Kidney epithelial cell (primary cell): ENCODE results near the gene TBX2. TPM values are rescaled to one million over a fixed set of nuclear protein-coding genes. Genes with fewer than 3 reads are reported as not detected.
"Not testable (repeated sequence)": the region's sequence is repeated elsewhere in the genome, so short reads cannot be mapped to it uniquely, and the experiment has no call there.

ENCODE experiments used
- DNase-seq: peaks from one replicate; pipeline ENCODE4 v3.0.0-alpha.2; 2010; ENCODE audit warnings: low read depth
- H3K27me3 ChIP-seq: 2 replicates; pipeline ENCODE4 v1.6.0; 2011; ENCODE audit warnings: low read length; ENCODE audit not compliant: control insufficient read depth, insufficient read depth
- H3K36me3 ChIP-seq: 2 replicates; pipeline ENCODE4 v1.5.1; 2011; ENCODE audit warnings: low read length; ENCODE audit not compliant: control insufficient read depth, insufficient read depth
- H3K4me3 ChIP-seq: 2 replicates; pipeline ENCODE4 v1.5.1; 2011; ENCODE audit warnings: low read depth, mild to moderate bottlenecking, control low read depth, low read length
- total RNA-seq: library from RNA; depleted of rRNA; stranded (reverse); fragments of >200 nt; gene quantifications from 2 replicates; pipeline ENCODE4 v1.2.3, GENCODE V29; 2015
- TF ChIP-seq, protein P1 (sequence below): IDR thresholded peaks from 2 replicates; pipeline ENCODE4 v1.5.1; 2011; ENCODE audit warnings: mild to moderate bottlenecking, moderate library complexity, low read length, control low read depth, inconsistent platforms; ENCODE audit not compliant: insufficient read depth, poor library complexity, severe bottlenecking

The TBX2 gene
- total RNA-seq, 1 donor from 2014 or later, result 7.3 TPM

DNA sequence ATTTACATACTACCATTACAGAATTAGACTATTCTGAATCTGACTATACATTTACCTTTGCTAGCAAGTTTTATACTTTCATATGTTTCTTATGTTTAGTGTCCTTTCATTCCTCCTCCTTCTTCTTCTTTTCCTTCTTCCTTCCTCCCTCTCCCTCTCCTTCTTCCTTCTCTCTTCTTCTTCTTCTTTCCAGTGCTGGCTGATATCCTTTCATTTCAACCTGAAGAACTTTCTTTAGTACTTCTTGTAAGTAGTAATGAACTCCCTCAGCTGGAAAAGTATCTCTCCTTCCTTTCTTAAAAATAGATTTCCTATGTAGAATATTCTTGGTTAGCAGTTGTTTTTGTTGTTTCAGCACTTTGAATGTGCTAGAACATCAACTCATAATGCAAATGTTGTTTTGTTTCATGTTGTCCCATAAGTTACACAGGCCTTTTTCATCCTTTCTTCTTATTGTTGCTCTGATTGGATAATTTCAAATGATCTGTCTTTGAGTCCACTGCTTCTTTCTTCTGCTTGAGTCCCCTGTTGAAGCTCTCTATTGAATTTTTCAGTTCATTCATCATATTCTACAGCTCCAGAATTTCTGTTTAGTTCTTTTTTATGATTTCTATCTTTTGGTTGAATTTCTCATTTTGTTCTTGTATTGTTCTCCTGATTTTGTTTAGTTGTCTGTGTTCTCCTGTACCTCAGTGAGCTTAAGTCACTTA is 37.5 kb downstream of the TBX2 start:
- no peak for DNase-seq
- TF ChIP-seq, protein P1, sequence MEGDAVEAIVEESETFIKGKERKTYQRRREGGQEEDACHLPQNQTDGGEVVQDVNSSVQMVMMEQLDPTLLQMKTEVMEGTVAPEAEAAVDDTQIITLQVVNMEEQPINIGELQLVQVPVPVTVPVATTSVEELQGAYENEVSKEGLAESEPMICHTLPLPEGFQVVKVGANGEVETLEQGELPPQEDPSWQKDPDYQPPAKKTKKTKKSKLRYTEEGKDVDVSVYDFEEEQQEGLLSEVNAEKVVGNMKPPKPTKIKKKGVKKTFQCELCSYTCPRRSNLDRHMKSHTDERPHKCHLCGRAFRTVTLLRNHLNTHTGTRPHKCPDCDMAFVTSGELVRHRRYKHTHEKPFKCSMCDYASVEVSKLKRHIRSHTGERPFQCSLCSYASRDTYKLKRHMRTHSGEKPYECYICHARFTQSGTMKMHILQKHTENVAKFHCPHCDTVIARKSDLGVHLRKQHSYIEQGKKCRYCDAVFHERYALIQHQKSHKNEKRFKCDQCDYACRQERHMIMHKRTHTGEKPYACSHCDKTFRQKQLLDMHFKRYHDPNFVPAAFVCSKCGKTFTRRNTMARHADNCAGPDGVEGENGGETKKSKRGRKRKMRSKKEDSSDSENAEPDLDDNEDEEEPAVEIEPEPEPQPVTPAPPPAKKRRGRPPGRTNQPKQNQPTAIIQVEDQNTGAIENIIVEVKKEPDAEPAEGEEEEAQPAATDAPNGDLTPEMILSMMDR, result no peak
- no peaks in the 10 kb centered on the region for H3K36me3 ChIP-seq

DNA sequence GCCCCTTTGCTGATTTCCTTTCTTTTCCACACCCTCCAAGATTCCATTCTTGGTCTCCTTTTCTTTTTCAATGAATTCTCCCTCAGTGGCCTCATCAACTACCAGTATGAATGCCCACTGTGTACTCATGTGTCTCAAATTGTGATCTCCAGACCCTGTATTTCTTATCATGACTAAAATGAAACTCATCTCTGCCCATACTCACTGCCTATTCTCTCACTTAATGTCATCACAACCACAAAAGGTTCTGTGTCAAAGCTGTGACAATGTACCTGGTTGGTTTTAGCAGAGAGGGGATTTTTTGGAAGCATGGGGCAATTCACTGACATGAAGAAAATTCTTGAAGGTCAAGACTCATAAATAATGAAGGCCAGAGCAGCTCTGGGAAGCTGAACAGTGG is 41.1 kb downstream of the TBX2 start:
- no peaks in the 10 kb centered on the region for H3K36me3 ChIP-seq
- no peak for DNase-seq
- H3K4me3 ChIP-seq, result no peak overlapping the region
- TF ChIP-seq, protein P1, result no peak
- peaks cover 7% of the 10 kb centered on the region for H3K27me3 ChIP-seq

More for the DNA sequence above, 37.5 kb downstream of the TBX2 start:
- H3K4me3 ChIP-seq, result no peak overlapping the region
- peaks cover 3% of the 10 kb centered on the region for H3K27me3 ChIP-seq

DNA sequence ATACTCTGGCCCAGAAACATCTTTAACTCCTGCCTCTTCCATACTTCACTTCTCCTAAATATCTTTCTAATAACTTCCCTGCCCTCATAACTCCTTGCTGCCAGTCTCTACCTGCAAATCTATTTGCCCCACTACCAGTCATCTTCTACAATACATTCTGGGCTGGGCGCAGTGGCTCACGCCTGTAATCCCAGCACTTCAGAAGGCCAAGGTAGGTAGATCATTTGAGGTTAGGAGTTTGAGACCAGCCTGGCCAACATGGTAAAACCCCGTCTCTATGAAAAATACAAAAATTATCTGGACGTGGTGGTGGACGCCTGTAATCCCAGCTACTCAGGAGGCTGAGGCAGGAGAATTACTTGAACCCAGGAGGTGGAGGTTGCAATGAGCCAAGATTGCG is 41.9 kb downstream of the TBX2 start:
- not testable (repeated sequence) for DNase-seq, H3K4me3 ChIP-seq, H3K36me3 ChIP-seq, H3K27me3 ChIP-seq

DNA sequence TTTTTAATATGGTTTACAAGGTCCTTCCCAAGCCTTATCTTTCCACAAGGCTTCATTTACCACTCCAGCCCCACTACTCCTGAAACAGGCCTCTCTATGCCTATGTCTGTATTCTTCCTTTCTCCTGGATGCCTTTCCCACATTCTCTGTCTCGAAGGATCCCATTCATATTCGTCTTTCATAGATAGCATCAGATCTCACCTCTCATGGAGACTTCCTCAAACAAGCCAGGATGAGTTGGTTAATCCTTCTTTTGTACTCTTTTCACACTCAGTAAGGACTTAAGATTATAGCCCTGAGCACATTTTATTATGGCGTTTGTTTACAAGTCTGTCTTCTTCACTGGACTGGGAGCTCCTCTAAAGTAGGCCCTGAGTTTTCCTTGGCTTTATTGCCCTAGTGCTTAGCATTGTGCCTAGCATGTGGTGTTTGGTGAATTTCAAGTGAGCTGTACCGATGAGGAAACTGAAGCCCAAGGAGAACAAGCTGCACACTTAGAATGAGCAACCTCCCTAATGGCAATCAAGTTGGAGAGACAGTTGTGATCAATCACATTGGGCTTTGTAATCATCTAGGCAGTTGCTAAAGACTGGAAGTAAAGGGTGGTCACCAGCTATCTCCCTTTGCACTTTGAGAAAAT is 42.6 kb downstream of the TBX2 start:
- no peak for DNase-seq
- Histone ChIP-seq H3K4me3 (no peak overlapping the region), H3K27me3 (peaks cover 10% of the 10 kb centered on the region), H3K36me3 (no peaks in the 10 kb centered on the region)
- TF ChIP-seq, protein P1, result no peak

DNA sequence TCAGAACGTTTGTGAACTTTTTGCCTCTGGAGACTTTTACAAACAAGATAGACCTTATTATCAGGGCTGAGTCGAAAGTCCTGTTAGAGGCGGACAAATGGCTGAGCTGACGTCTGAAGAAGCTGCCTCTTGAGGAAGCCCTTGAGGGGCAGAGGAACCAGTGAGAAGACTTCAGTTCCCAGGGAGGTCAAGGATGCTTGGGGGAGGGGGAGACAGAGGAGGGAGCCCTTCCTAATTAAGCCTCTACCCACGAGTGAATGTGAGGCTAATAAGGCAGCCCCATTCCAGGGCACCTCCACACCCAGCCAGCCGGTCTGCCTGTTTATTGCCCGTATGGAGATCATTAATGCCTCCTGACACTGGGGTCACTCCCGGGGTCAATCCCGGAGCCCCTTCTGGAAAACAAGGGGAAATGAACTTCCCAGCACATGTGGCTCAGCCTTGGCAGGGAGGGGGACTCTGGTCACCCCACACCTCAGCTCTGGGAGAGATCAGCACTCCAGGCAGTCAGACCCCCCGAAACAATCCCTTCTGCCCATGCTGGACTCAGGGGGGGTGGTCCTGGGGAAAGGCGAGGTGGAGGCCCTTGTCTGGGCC is 43.3 kb downstream of the TBX2 start:
- peaks cover 9% of the 10 kb centered on the region for H3K27me3 ChIP-seq
- no peak overlapping the region for H3K4me3 ChIP-seq
- TF ChIP-seq, protein P1, result no peak
- no peaks in the 10 kb centered on the region for H3K36me3 ChIP-seq
- DNase-seq, result no peak

DNA sequence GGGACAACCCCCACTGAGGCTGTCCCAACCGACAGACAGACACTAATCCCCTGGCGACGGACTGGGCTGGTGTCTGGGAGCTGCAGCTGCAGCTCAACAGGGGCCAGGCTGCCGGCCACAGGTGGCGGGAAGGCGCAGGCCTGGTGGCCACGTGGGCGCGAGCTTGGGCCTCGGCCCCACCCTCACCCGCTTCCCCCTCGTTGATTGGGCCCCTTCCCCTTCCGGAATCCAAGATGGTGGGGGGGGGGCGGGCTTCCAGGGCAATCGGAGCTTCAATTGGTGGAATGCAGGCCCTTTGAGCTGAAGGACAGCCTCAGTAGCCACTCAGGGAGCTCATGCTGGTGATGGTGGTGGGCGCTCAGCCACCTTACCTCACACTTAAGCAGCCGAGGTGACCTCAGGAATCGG is 43.8 kb downstream of the TBX2 start:
- no peaks in the 10 kb centered on the region for H3K36me3 ChIP-seq
- DNase-seq, result no peak
- TF ChIP-seq, protein P1, result no peak

More for the DNA sequence above, 43.8 kb downstream of the TBX2 start:
- Histone ChIP-seq H3K4me3 (no peak overlapping the region), H3K27me3 (peaks cover 11% of the 10 kb centered on the region)
